Adrenal gland (tissue), 12 donors: ENCODE data around the gene TACR1. TPM values are rescaled to one million over a fixed set of nuclear protein-coding genes. Genes with fewer than 3 reads are reported as not detected.

Experiments
- DNase-seq, 7 donors: peaks; one replicate each; pipeline ENCODE4 v3.0.0-alpha.2; 2019 to 2020
- H3K27ac ChIP-seq, 5 donors: fragments of 200-600 bp; sonication (generic) in 4 of 5; 1 replicate in 3 of 5; 2 replicates in 2 of 5; pipeline versions ENCODE4 v1.5.1 to v1.8.0; 2016 to 2020; ENCODE audit warnings: mild to moderate bottlenecking in 1 of 5
- H3K27me3 ChIP-seq: fragments of 200-600 bp; 2 replicates; pipeline ENCODE4 v1.8.0; 2021
- H3K36me3 ChIP-seq, 2 donors: fragments of 200-600 bp; replicated peaks in 1 of 2; 1 replicate in 1 of 2; 2 replicates in 1 of 2; pipeline versions ENCODE4 v1.5.1 to v1.8.0; 2018 to 2022
- H3K4me1 ChIP-seq, 2 donors: fragments of 200-600 bp; replicated peaks in 1 of 2; 1 replicate in 1 of 2; 2 replicates in 1 of 2; pipeline versions ENCODE4 v1.5.1 to v1.8.0; 2018 to 2021
- H3K4me3 ChIP-seq, 4 donors: fragments of 200-600 bp; sonication (generic) in 3 of 4; one replicate each; pipeline ENCODE4 v1.5.1; 2016 to 2018
- H3K9me3 ChIP-seq, 3 donors: fragments of 200-600 bp; sonication (generic) in 1 of 3; replicated peaks in 1 of 3; 1 replicate in 2 of 3; 2 replicates in 1 of 3; pipeline versions ENCODE4 v1.5.1 to v1.8.0; 2016 to 2021
- POLR2A ChIP-seq, 2 donors: fragments of 450-650 bp; IDR thresholded peaks; one replicate each; pipeline ENCODE4 v1.6.1; 2017; ENCODE audit warnings: antibody characterized with exemption in 2 of 2, mild to moderate bottlenecking in 2 of 2, moderate library complexity in 1 of 2
- WGBS, 4 donors: extraction: QIAGEN DNeasy Blood & Tissue Kit in 2 of 4; methylation state at CpG; one replicate each; pipeline versions ENCODE4 v1.1.5 to v1.1.7; 2013 to 2017; 5-methylcytosine and 5-hydroxymethylcytosine counted together
- intact Hi-C, 2 donors: fragments of 100-400 bp; cut with DNase I; formaldehyde crosslinking; loops; one replicate each; pipeline versions ENCODE4 v1.14.1 to v1.15.0; 2022 to 2023
- polyA plus RNA-seq, 3 donors: library from polyadenylated mRNA; stranded (reverse); fragments of 200-250 nt in 2 of 3; fragments of 350-450 nt in 1 of 3; fragmentation: Illumina TruSeq in 1 of 3; extraction: RNeasy Lipid Tissue Mini Kit (QIAGEN cat#74804) in 1 of 3; gene quantifications; one replicate each; pipeline ENCODE4 v1.2.3, GENCODE V29; 2013 to 2014
- total RNA-seq, 9 donors: library from RNA; depleted of rRNA in 4 of 9; stranded (reverse); fragments of >200 nt in 4 of 9; fragments of 120-200 nt in 1 of 9; fragmentation: NEBNext Ultra II Directional in 1 of 9; extraction: Animal tissue kit (Norgen Biotek cat#: 25700) in 1 of 9; gene quantifications; one replicate each; pipeline versions ENCODE4 v1.1.0 to v1.2.4, GENCODE V29; 2013 to 2023
- TF ChIP-seq, protein P1 (sequence below), 6 experiments: fragments of 450-650 bp in 4 of 6; fragments of 200-600 bp in 2 of 6; sonication (generic) in 1 of 6; IDR thresholded peaks; 1 replicate in 5 of 6; 2 replicates in 1 of 6; pipeline versions ENCODE4 v1.5.1 to v1.8.0; 2016 to 2021; ENCODE audit warnings: antibody characterized with exemption in 6 of 6, mild to moderate bottlenecking in 2 of 6, moderate library complexity in 1 of 6
- donor health status: healthy with polysubstance abuse.
- donor health status: Bipolar disorder and iron deficiency.
- donor health status: DM: yes; HTN: yes; CAD: no.
- donor health status: DM: no; HTN: no; CAD: no.
- donor health status: DM: no; HTN: no; CAD: no.
- donor health status: DM: yes; HTN: yes; CAD: no.

TACR1 gene
- total and polyA plus RNA-seq, 12 donors: 0.15 to 1.9 (median 0.41) TPM; not detected in 1

DNA sequence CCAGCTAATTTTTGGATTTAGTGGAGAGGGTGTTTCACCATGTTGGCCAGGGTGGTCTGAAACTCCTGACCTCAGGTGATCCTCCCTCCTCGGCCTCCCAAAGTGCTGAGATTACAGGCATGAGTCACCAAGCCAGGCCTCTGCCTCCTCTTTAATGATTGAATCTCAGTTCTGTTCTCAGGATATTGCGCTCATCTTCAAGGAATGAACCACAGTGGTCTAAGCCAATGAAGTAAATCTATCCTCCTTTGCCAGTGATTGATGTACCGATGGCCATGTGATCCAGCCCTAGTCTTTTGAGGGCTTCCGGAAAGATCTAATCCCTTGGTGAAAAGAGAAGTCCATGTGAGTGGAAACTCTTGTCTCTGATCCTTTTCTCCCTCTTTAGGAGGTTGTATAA is 192.3 kb downstream of the TACR1 start:
- H3K27me3 ChIP-seq: no peaks in the 10 kb centered on the region
- H3K9me3 ChIP-seq: no peaks in the 10 kb centered on the region
- H3K4me3 ChIP-seq: no peak overlapping the region
- no peak for TF ChIP-seq POLR2A (IDR thresholded peaks at IDR 0.05)
- TF ChIP-seq, protein P1, sequence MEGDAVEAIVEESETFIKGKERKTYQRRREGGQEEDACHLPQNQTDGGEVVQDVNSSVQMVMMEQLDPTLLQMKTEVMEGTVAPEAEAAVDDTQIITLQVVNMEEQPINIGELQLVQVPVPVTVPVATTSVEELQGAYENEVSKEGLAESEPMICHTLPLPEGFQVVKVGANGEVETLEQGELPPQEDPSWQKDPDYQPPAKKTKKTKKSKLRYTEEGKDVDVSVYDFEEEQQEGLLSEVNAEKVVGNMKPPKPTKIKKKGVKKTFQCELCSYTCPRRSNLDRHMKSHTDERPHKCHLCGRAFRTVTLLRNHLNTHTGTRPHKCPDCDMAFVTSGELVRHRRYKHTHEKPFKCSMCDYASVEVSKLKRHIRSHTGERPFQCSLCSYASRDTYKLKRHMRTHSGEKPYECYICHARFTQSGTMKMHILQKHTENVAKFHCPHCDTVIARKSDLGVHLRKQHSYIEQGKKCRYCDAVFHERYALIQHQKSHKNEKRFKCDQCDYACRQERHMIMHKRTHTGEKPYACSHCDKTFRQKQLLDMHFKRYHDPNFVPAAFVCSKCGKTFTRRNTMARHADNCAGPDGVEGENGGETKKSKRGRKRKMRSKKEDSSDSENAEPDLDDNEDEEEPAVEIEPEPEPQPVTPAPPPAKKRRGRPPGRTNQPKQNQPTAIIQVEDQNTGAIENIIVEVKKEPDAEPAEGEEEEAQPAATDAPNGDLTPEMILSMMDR (IDR thresholded peaks at IDR 0.05): no peak
- no peaks in the 10 kb centered on the region for H3K36me3 ChIP-seq
- no peaks in the 10 kb centered on the region for H3K4me1 ChIP-seq
- no peak overlapping the region for H3K27ac ChIP-seq
- WGBS, 4 donors: 94 to 99% (median 96%) methylated on average over 4 of the region's 4 CpGs
- intact Hi-C loops: no loop called here
- no peak for DNase-seq

DNA sequence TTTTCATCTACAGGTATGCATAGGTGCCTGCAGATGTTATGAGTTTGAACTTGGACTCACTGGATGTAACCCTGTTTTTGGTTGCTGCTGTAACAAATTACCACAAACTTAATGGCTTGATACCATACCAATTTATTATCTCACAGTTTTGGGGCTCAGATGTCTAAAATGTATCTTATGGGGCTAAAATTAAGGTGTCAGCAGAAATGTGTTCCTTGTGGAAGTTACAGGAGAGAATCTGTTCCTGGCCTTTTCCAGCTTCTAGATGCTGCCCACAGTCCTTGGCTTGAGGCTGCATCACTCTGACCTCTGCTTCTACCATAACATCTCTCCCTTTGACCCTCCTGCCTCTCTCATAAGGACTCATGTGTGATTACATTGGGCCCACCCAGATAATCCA is 193.3 kb downstream of the TACR1 start:
- Histone ChIP-seq H3K36me3 (no peaks in the 10 kb centered on the region), H3K4me1 (no peaks in the 10 kb centered on the region), H3K27ac (no peak overlapping the region), H3K4me3 (no peak overlapping the region), H3K9me3 (no peaks in the 10 kb centered on the region), H3K27me3 (no peaks in the 10 kb centered on the region)
- no peak for DNase-seq
- TF ChIP-seq, protein P1 (IDR thresholded peaks at IDR 0.05): no peak
- no peak for TF ChIP-seq POLR2A (IDR thresholded peaks at IDR 0.05)
- intact Hi-C loops: no loop called here

DNA sequence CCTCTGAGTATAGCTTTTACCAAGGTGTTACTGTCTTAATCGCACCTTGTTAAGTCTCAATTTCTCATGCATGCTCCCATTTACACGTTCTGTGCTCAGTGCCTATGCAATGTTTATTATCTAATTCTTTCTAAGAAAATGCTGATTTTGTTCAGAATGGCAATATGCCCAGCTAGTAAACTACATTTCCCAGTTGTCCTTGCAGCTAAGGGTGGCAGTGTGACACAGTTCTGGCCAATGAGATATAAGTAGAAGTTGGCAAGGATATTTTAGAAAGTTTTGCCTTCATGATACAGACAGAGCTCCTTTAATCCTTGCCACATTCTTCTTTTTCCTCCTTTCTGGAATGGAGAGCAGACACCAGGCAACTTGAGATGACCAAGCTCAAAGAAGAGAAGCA is 195.5 kb downstream of the TACR1 start:
- Histone ChIP-seq H3K27me3 (no peaks in the 10 kb centered on the region), H3K9me3 (no peaks in the 10 kb centered on the region), H3K27ac (no peak overlapping the region), H3K4me3 (no peak overlapping the region), H3K36me3 (no peaks in the 10 kb centered on the region), H3K4me1 (no peaks in the 10 kb centered on the region)
- WGBS, 4 donors: 70 to 90% (median 72%) methylated on average over 2 of the region's 2 CpGs
- no peak for DNase-seq
- TF ChIP-seq, protein P1 (IDR thresholded peaks at IDR 0.05): no peak
- TF ChIP-seq POLR2A (IDR thresholded peaks at IDR 0.05): no peak
- intact Hi-C loops: no loop called here

DNA sequence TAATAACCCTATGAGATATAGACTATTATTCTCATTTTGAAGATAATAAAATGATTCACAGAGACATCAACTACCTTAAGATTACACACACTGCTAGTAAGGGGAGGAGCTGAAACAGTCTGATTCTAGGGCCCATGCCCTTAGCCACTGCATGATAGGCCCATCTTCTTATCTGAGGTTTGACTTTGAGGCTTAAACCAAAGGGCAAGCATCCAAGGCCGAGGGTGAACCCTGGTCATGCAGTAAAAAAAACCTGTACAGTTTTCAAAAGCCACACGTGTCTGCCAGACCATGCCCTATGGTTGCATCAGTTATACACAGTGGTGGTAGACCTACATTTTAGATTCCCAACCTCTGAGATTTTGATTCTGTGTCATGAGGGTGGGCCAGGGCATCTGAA is 196.0 kb downstream of the TACR1 start:
- TF ChIP-seq, protein P1 (IDR thresholded peaks at IDR 0.05): no peak
- no peak for TF ChIP-seq POLR2A (IDR thresholded peaks at IDR 0.05)
- intact Hi-C loops: no loop called here
- H3K27me3 ChIP-seq: no peaks in the 10 kb centered on the region
- H3K36me3 ChIP-seq: no peaks in the 10 kb centered on the region
- H3K4me3 ChIP-seq: no peak overlapping the region
- H3K4me1 ChIP-seq: no peaks in the 10 kb centered on the region
- 43 to 65% (median 55%) methylated on average over 2 of the region's 2 CpGs for WGBS, 4 donors
- no peak overlapping the region for H3K27ac ChIP-seq
- no peaks in the 10 kb centered on the region for H3K9me3 ChIP-seq
- no peak for DNase-seq
